GM12878 (cell line): ENCODE results near the gene FAHD2A.
"Not testable (repeated sequence)": the region's sequence is repeated elsewhere in the genome, so short reads cannot be mapped to it uniquely, and the experiment has no call there.

Experiments
- BCL11A ChIP-seq: IDR thresholded peaks from 2 replicates; pipeline ENCODE4 v1.6.1; 2011; ENCODE audit warnings: low read depth, low read length
- CBX3 ChIP-seq: fragments of 200-600 bp; sonication (generic); IDR thresholded peaks from 2 replicates; pipeline ENCODE4 v1.6.1; 2016; ENCODE audit warnings: low read depth, borderline replicate concordance
- CEBPB ChIP-seq, 2 experiments: fragments of 150-350 bp in 1 of 2; IDR thresholded peaks; 2 replicates each; pipeline ENCODE4 v1.6.1; 2012 to 2014; ENCODE audit warnings: low read depth in 2 of 2, low read length in 2 of 2, borderline replicate concordance in 1 of 2, inconsistent platforms in 1 of 2
- EZH2 ChIP-seq: IDR thresholded peaks from 2 replicates; pipeline ENCODE4 v1.6.1; 2012; ENCODE audit warnings: low read depth, mild to moderate bottlenecking, control low read depth, inconsistent platforms, low read length, borderline replicate concordance; ENCODE audit not compliant: control insufficient read depth
- MYB ChIP-seq: fragments of 150-350 bp; IDR thresholded peaks from 2 replicates; pipeline ENCODE4 v1.6.1; 2014; ENCODE audit warnings: mild to moderate bottlenecking, low read depth, low read length, borderline replicate concordance
- POLR2AphosphoS5 ChIP-seq: IDR thresholded peaks from 2 replicates; pipeline ENCODE4 v1.6.1; 2011; ENCODE audit warnings: mild to moderate bottlenecking, low read length, inconsistent platforms
- RAD21 ChIP-seq: IDR thresholded peaks from 2 replicates; pipeline ENCODE4 v1.6.1; 2011; ENCODE audit warnings: mild to moderate bottlenecking, low read depth, low read length, moderate library complexity; ENCODE audit not compliant: insufficient read depth
- TAF1 ChIP-seq: IDR thresholded peaks from 2 replicates; pipeline ENCODE4 v1.6.1; 2011; ENCODE audit warnings: mild to moderate bottlenecking, low read depth, low read length, borderline replicate concordance
- ZZZ3 ChIP-seq: IDR thresholded peaks from 2 replicates; pipeline ENCODE4 v1.6.1; 2011; ENCODE audit warnings: low read depth; ENCODE audit not compliant: control insufficient read depth, insufficient read length
- TF ChIP-seq, protein P1 (sequence below): IDR thresholded peaks from 2 replicates; pipeline ENCODE4 v1.6.1; 2012; ENCODE audit warnings: mild to moderate bottlenecking, low read depth, low read length
- TF ChIP-seq, protein P2 (sequence below): fragments of 450-650 bp; formaldehyde crosslinking; IDR thresholded peaks from 2 replicates; pipeline ENCODE4 v1.5.0; 2022; ENCODE audit warnings: mild to moderate bottlenecking, missing genetic modification characterization
- TF ChIP-seq, protein P3 (sequence below), 3 experiments: IDR thresholded peaks in 2 of 3; conservative IDR thresholded peaks in 1 of 3; 2 replicates each; pipeline ENCODE4 v1.5.1; 2011; ENCODE audit warnings: low read depth in 3 of 3, low read length in 3 of 3, mild to moderate bottlenecking in 3 of 3, control low read depth in 2 of 3, moderate library complexity in 2 of 3, inconsistent platforms in 1 of 3, mixed read lengths in 1 of 3; ENCODE audit not compliant: control insufficient read depth in 2 of 3, insufficient read depth in 1 of 3; ENCODE audit errors: extremely low read depth in 1 of 3

DNA sequence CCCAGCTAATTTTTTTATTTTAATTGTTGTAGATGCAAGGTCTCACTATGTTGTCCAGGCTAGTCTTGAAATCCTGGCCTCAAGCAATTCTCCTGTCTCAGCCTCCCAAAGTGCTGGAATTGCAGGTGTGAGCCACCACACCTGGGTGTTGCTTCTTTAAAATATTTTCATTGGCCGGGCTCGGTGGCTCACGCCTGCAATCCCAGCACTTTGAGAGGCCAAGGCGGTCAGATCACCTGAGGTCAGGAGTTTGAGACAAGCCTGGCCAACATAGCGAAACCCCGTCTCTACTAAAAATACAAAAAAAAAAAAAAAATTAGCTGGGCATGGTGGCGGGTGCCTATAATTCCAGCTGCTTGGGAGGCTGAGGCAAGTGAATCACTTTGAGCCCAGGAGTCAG, 24.2 kb upstream of the FAHD2A start:
- not testable (repeated sequence) for TF ChIP-seq RAD21; POLR2AphosphoS5; CEBPB (IDR thresholded peaks at IDR 0.05; ENCODE audit: borderline replicate concordance in 1 of 2, low read depth in 2 of 2, low read length in 2 of 2); CBX3; TAF1; MYB; BCL11A; EZH2; ZZZ3
- TF ChIP-seq, protein P1, sequence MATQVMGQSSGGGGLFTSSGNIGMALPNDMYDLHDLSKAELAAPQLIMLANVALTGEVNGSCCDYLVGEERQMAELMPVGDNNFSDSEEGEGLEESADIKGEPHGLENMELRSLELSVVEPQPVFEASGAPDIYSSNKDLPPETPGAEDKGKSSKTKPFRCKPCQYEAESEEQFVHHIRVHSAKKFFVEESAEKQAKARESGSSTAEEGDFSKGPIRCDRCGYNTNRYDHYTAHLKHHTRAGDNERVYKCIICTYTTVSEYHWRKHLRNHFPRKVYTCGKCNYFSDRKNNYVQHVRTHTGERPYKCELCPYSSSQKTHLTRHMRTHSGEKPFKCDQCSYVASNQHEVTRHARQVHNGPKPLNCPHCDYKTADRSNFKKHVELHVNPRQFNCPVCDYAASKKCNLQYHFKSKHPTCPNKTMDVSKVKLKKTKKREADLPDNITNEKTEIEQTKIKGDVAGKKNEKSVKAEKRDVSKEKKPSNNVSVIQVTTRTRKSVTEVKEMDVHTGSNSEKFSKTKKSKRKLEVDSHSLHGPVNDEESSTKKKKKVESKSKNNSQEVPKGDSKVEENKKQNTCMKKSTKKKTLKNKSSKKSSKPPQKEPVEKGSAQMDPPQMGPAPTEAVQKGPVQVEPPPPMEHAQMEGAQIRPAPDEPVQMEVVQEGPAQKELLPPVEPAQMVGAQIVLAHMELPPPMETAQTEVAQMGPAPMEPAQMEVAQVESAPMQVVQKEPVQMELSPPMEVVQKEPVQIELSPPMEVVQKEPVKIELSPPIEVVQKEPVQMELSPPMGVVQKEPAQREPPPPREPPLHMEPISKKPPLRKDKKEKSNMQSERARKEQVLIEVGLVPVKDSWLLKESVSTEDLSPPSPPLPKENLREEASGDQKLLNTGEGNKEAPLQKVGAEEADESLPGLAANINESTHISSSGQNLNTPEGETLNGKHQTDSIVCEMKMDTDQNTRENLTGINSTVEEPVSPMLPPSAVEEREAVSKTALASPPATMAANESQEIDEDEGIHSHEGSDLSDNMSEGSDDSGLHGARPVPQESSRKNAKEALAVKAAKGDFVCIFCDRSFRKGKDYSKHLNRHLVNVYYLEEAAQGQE: not testable (repeated sequence)
- TF ChIP-seq, protein P2, sequence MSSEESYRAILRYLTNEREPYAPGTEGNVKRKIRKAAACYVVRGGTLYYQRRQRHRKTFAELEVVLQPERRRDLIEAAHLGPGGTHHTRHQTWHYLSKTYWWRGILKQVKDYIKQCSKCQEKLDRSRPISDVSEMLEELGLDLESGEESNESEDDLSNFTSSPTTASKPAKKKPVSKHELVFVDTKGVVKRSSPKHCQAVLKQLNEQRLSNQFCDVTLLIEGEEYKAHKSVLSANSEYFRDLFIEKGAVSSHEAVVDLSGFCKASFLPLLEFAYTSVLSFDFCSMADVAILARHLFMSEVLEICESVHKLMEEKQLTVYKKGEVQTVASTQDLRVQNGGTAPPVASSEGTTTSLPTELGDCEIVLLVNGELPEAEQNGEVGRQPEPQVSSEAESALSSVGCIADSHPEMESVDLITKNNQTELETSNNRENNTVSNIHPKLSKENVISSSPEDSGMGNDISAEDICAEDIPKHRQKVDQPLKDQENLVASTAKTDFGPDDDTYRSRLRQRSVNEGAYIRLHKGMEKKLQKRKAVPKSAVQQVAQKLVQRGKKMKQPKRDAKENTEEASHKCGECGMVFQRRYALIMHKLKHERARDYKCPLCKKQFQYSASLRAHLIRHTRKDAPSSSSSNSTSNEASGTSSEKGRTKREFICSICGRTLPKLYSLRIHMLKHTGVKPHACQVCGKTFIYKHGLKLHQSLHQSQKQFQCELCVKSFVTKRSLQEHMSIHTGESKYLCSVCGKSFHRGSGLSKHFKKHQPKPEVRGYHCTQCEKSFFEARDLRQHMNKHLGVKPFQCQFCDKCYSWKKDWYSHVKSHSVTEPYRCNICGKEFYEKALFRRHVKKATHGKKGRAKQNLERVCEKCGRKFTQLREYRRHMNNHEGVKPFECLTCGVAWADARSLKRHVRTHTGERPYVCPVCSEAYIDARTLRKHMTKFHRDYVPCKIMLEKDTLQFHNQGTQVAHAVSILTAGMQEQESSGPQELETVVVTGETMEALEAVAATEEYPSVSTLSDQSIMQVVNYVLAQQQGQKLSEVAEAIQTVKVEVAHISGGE (CRISPR knock-in tag): not testable (repeated sequence)
- TF ChIP-seq, protein P3, sequence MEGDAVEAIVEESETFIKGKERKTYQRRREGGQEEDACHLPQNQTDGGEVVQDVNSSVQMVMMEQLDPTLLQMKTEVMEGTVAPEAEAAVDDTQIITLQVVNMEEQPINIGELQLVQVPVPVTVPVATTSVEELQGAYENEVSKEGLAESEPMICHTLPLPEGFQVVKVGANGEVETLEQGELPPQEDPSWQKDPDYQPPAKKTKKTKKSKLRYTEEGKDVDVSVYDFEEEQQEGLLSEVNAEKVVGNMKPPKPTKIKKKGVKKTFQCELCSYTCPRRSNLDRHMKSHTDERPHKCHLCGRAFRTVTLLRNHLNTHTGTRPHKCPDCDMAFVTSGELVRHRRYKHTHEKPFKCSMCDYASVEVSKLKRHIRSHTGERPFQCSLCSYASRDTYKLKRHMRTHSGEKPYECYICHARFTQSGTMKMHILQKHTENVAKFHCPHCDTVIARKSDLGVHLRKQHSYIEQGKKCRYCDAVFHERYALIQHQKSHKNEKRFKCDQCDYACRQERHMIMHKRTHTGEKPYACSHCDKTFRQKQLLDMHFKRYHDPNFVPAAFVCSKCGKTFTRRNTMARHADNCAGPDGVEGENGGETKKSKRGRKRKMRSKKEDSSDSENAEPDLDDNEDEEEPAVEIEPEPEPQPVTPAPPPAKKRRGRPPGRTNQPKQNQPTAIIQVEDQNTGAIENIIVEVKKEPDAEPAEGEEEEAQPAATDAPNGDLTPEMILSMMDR (IDR thresholded peaks at IDR 0.05 in 2 of 3, conservative IDR thresholded peaks at IDR 0.05 in 1 of 3; ENCODE audit: control insufficient read depth in 2 of 3, extremely low read depth in 1 of 3, insufficient read depth in 1 of 3, low read depth in 3 of 3, low read length in 3 of 3): not testable (repeated sequence)
